GM21737 (cell line): ENCODE results near the gene NCAM1.

ENCODE experiments used
- ATAC-seq: cut with Tn5 transposase; IDR thresholded peaks from one replicate; pipeline ENCODE4 v1.9.1; 2021; ENCODE audit warnings: mild to moderate bottlenecking, moderate library complexity; ENCODE audit not compliant: unreplicated experiment

The NCAM1 gene

DNA sequence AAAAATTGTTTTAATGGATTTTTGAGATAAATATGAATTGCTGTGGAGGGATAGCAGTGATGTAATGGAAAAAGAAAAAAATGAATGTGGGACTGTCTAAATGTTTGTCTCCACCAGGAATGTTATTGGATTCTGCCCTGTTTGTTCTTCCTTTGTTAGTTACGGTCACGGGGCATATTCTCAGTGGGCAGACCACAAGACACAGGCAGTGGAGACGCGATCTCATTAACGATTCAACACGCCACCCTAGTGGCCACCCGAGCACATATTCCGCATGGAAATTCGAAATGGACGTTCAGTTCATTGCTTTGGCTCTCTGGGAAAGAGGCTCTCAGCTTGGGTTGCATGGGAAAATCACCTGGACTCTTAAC lies 201.4 kb downstream of the NCAM1 start:
- ATAC-seq, result no peak

DNA sequence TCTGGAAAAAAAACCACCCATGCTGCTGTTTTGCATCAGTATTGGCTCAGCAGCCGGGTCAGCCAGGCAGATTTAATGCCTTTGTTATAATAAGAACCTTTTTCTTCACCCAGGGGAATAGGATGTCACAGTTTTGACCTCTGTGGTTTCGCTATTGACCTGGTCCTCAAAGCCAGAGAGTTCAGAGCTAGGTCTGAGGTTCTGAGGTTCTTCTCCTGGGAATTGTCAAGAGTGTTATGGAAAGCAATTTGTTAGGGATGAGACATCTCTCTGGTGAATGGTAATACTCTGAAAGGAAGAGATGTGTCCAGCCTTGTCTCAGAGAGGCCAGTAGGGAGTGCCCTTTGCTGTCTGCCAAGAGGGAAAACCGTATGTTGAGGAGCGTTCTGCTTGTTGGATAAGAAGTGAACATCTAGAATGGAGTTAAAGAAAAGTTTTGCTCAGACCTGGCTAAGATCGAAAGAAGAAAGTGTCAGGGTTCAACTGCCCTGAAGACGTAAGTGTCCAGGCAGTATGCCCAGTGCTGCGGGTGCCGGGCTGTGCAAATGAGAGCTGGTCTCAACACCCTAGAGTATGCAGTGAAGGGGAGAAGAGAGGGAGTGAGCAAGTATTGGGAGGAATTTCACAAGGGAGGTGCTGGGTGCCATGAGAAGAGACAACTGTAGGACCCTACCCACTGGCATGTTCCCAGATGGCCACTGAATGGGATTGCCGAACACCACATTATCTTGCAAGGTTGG lies 202.2 kb downstream of the NCAM1 start:
- no peak for ATAC-seq

DNA sequence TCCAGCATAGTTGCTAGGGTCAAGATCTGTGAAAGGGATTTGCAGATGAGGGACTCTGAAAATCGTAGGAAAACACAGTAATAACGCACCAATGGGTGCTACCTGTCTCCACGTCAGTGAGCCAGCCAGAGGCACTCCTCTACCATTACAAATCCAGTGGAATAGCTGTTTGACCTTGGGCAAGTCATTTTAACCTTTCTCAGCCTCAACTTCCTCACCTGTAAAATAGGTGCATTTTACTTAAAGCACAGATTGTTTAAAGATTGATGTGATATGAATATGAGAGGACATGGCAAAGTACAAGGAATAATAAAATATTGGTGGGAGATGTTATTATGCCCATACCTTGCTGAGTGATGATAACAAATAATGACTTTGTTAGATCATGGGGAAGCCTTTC lies 205.1 kb downstream of the NCAM1 start:
- no peak for ATAC-seq

GRCh38 chr11:113167599-113167998 lies 206.4 kb downstream of the NCAM1 start:
- ATAC-seq, result no peak

DNA sequence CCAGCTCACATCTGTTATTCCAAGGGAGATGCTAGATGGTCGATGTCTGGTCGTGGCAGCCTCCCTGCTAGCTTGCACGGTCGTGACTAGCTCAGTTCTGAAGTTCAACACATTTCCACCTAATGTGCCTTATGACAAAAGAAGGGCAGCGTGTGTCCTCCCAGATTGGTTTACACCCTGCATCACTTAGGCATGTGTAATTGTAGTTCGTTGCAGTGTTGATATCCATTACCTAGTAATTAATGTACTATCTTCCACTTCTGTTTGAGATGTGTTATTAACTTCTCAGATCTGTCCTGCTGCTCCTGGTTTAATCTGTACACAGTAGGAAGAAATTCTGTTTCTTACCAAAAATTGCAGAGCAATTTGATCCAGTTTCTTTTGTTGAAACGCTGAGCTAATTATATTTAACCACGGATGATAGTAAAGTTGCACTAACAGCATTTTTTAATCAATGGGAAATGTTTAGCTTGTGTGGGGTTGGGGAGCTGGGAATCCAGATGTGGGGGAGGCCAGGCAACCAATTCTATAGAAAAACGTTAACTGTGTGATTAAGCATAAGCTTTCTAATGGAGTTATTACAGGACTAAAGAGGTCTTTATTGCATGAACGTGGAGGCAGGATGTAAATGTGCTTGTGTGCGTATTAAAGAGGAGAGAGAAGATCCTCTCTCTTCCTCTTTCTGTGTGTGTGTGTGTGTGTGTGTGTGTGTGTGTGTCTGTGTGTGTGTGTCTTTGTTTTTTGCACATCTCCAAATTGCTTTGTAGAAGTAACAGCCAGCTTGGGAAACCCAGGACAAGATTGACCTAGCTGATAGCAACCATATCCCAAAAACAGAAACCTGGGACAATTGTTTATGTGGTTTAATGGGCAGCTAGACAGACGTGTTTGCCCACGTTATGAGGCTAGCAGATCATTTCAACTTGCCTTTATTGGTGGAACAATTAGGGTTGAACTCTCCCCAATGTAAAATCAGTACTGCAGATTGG lies 207.4 kb downstream of the NCAM1 start:
- ATAC-seq, result no peak

DNA sequence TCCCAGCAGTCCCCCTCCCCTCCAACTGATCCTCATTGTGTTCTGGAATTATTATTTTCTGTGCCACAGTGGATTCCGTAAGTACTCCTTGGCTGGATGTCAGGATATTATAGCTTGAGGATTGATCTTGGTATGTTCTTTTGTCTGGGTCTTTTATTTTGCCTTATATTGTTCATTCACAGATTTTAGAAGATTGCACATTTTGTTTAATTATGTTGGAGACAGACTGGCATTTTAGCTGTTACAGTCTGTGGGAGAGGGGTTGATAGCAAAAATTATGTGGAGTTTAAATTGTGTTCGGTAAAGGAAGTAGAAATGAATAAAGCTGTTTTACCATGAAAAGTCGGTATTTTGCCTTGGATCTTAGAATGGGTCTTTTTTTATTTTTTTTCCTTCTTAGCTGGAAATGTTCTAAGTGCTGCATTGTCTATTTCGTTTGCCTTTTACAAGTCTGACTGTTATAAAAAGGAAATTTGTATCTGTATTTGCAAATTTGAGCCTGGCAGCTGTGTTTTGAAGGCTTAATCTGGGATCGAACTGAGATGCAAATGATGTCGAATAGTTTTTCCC lies 211.2 kb downstream of the NCAM1 start:
- ATAC-seq, result no peak

DNA sequence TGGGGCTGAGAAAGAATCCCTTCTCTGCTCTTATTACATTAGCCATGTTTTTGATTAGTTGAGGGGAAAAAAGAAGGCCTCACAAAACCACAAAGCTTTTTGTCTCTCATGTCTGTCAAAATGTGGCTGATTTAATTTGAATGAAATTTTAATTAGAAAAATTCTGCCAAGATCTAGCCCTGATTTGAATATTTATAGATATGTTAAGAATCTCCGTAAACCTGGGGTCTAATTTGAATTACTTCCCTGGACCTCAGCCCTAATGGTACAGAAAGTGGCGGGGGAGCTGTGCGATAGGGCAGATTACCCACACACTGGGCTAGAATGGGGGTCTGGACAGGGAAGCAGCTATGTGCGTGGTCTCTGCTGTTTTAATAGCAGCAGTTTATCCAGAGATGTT lies 211.9 kb downstream of the NCAM1 start:
- ATAC-seq, result no peak

DNA sequence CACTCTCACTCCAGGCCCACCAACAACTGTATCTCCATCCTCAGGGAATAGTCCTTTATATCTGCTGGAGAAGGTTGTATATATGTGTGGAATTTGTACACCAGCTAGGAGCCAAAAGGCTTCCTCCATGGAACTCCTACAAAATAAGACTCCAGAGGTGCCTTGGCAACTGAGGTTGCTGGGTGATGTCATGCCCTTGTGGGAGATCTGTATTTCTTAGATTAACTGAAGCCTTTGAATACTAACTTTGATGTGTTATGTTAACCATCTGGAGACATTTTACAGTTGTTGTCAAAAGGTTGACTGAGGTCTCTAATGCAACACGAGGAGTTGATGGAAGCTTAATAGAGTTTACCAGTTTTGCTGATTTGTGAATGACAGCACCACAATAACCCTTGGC lies 213.7 kb downstream of the NCAM1 start:
- ATAC-seq, result no peak

DNA sequence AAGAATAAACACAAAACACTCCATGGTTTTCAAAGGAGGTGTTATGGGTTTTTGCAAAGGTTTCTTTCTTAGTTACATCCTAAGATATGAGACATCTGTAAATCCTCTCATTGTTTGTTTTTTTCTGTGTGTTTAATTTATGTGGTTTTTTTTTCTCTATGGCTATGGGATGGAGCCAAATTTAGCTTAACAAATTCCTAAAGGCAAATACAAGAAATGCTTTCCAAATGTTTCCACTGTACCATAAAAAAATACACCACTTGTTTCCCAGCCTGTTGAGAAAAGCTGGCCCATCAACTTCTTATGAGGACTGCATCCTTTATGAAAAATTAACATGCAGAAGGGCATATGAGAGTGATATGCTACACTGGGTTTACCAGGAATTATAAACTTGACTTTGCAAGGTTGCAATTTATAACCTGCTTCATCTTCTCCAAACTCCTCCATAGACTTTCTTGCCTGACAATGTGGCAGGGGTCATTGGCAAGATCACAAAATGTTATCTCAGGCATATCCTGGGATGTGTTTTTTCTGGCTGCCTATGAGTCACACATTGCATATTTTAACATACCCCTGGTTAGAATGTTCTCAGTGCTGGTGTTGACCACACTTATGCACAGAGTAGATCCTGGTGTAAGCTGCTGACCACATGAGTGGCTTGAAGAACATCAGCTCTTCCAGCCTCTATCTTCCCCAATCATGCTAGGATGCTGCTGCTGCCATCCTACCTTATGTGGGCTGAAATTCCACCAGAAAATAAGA lies 215.6 kb downstream of the NCAM1 start:
- no peak for ATAC-seq

DNA sequence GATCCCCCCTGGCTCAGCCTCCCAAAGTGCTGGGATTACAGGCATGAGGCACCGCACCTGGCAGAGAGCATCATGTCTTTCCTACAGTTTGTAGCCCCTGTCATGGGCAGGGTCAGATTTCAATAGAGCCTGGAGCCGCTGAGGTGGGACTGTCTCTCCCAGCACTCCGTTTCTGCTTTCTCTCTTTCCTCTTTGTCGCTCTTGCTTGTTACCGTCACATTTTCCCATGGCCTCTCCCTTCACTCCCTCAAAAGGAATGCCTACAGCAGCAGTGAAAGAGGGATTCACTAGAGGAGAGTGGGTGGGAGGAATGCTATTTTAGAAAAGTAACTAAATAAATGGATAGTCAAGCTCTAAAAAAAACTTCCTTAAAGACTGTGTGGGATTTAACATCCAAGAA lies 216.5 kb downstream of the NCAM1 start:
- ATAC-seq, result no peak

DNA sequence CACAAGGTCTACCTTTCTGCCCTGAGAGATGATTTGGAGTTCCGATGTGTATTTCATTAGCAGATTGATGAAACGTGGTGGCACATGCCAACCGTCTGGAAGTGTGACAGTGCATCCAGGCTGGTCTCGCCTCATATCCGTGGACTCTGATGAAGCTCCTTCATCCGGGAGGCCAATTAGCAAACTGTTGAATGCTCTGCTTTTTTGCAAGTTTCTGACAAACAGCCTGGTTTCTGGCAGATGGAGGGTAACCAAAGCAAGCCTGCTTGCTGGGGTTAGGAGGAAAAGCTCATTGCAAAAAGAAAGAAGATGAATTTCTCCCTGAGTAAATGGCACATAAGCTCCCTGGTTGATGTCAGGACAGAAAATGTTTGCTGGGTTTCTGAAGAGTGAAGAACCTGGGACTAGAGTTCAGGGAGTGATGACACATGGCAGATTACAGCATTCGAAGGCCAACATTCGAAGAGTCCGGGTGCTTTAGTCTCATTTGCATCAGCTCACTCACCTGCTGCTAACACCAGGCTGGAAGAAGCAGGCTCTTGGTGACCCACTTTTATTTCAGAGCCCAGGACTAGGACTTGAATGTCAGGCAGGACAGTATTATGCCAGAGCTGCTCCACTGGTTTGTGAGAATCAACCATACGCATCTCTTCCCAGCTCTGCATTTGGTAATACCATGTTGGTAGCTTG lies 217.3 kb downstream of the NCAM1 start:
- no peak for ATAC-seq

DNA sequence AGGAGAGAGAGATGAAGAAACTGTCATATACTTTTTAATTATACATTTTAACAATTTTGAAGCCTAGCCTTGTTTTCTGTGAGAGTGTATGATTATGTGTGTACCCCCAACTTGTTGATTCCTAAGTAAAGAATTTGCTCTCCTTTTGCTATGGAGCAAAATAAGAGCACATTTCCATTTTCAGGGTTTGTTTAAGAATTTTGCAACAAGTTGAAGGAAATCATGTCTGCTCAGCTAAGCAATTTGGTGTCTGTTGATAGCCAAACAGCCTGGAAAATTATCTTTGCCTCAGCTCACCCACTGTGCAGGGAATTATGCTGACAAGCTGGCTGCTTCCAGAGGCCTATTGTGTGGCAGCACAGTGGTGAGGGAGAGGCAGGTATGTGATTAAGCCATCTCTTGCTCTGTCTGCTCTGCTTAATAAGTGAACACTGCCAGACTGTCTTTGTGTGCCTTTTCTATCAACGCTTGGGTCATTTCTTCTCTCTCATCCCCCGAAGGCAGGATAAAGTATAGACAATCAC lies 218.0 kb downstream of the NCAM1 start:
- no peak for ATAC-seq

DNA sequence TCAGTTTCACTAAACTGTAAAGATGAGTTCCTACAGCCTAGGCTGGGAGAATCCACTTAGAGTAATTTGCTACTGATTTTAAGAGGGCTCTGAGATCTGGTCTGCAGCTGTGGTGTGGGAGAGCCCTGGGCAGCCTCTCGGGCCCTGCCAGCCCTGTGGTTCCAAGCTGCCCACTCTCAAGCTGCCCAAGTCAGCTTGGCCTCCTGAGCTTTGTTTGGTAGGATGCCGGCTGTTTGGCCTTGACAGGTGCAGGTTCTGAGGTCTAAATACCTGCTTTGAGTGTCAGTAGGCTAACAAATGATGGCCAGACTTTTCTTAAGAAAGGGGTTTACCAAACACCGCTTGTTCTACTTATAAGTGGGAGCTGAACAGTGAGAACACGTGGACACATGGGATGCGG lies 219.9 kb downstream of the NCAM1 start:
- no peak for ATAC-seq

GRCh38 chr11:113182288-113182687 lies 221.1 kb downstream of the NCAM1 start:
- ATAC-seq, result no peak

DNA sequence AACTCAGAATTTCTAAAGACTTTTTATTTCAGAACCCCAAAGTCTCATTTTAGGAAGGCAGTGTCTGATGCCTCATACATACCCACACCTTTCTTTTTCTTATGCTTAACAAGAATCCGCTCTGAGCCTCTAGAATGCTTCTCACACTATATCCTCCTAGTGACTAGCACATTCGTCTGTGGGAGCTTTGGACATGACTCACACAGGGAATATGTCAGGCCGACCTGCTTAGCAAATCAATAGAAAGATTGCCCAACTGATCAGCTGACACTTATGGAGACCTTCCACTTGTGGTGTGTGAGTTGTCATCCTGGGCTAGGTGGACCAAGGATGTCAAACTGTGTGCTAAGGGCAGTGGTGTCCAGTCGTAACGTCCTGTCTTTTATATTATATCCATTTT lies 223.3 kb downstream of the NCAM1 start:
- ATAC-seq, result no peak

GRCh38 chr11:113188371-113188834 lies 227.2 kb downstream of the NCAM1 start:
- no peak for ATAC-seq

DNA sequence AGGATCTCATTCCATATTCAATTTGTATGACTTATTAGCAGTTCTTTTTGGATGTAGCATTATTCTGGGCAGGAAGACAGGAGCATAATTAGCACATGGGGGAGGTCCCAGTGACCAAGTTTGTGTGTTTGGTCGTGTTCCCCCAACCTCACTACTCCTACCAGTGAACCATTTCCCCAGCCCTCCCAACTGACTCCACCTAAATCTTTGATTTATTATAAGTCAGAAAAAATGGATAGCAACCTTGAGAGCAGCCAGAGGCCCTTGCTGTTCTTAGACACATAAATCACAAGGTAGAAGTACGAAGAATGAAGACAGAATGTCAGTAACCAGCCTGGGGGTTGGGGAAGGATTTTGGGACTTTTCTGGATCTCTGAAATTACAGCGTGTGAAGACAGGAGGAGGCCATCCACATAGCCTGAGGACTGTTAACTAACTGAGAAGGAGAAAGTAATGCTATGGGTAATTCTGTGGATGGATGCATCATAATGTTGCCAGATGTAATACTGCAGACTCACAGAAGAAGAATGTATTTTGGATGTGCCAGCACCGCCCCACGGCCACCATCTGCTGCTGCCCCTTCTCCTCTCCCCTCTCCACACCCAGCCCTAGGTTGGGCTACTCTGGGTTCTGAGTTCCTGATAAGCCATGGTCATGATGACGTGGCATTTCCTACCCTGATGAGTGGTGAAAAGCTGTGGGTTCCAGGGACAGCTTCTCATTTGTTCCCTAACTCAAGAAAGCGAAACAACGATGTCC lies 228.9 kb downstream of the NCAM1 start:
- no peak for ATAC-seq

- no peak for ATAC-seq
These were observed 231.1 kb downstream of the NCAM1 start for GRCh38 chr11:113192121-113192925.

DNA sequence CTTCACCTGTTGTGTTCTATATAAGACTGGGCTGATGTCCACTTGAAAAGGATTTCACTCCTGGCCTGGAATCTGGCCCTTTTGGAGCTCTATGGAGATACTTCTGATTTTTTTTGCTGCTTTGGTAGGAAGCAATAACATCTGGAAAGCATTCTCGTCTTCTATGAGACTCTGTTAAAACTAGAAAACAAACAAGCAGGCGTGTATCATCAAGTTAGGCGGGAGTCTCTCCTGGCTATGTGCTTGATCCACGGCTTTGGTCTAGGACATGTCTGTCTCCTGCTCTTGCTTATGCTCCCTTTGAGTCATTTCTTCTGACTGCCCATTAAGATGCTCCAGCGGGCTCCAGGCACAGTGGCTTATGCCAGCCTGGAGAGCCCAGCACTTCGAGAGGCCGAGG lies 231.8 kb downstream of the NCAM1 start:
- ATAC-seq, result no peak
